Adrenal gland (tissue), 5 donors: ENCODE data around the gene SANBR.
"Not testable (repeated sequence)": the region's sequence is repeated elsewhere in the genome, so short reads cannot be mapped to it uniquely, and the experiment has no call there.

Experiments used
- POLR2A ChIP-seq, 2 donors: fragments of 450-650 bp; IDR thresholded peaks; one replicate each; pipeline ENCODE4 v1.6.1; 2017; ENCODE audit warnings: antibody characterized with exemption in 2 of 2, mild to moderate bottlenecking in 2 of 2, moderate library complexity in 1 of 2
- TF ChIP-seq, protein P1 (sequence below), 6 experiments: fragments of 450-650 bp in 4 of 6; fragments of 200-600 bp in 2 of 6; sonication (generic) in 1 of 6; IDR thresholded peaks; 1 replicate in 5 of 6; 2 replicates in 1 of 6; pipeline versions ENCODE4 v1.5.1 to v1.8.0; 2016 to 2021; ENCODE audit warnings: antibody characterized with exemption in 6 of 6, mild to moderate bottlenecking in 2 of 6, moderate library complexity in 1 of 6
- donor health status: DM: no; HTN: no; CAD: no.

GRCh38 chr2:61036643-61037042 is 29.0 kb upstream of the SANBR start:
- TF ChIP-seq, protein P1, sequence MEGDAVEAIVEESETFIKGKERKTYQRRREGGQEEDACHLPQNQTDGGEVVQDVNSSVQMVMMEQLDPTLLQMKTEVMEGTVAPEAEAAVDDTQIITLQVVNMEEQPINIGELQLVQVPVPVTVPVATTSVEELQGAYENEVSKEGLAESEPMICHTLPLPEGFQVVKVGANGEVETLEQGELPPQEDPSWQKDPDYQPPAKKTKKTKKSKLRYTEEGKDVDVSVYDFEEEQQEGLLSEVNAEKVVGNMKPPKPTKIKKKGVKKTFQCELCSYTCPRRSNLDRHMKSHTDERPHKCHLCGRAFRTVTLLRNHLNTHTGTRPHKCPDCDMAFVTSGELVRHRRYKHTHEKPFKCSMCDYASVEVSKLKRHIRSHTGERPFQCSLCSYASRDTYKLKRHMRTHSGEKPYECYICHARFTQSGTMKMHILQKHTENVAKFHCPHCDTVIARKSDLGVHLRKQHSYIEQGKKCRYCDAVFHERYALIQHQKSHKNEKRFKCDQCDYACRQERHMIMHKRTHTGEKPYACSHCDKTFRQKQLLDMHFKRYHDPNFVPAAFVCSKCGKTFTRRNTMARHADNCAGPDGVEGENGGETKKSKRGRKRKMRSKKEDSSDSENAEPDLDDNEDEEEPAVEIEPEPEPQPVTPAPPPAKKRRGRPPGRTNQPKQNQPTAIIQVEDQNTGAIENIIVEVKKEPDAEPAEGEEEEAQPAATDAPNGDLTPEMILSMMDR (IDR thresholded peaks at IDR 0.05), result not testable (repeated sequence)
- not testable (repeated sequence) for TF ChIP-seq POLR2A (IDR thresholded peaks at IDR 0.05)
